Body of pancreas (tissue), 4 donors: ENCODE measurements around the gene LRRC23. TPM values are rescaled to one million over a fixed set of nuclear protein-coding genes. Genes with fewer than 3 reads are reported as not detected.
"Not testable (repeated sequence)": the region's sequence is repeated elsewhere in the genome, so short reads cannot be mapped to it uniquely, and the experiment has no call there.

ENCODE experiments used
- ATAC-seq: fragments of 150-250 bp; one replicate; pipeline ENCODE4 v1.9.1; 2016
- DNase-seq, 4 donors: peaks; one replicate each; pipeline ENCODE4 v3.0.0-alpha.2; 2019
- H3K27ac ChIP-seq, 4 donors: fragments of 200-600 bp; sonication (generic); 1 replicate in 3 of 4; 2 replicates in 1 of 4; pipeline versions ENCODE4 v1.5.1 to v1.6.1; 2016 to 2019; ENCODE audit warnings: mild to moderate bottlenecking in 1 of 4, mixed read lengths in 1 of 4, moderate library complexity in 1 of 4
- H3K27me3 ChIP-seq, 2 donors: fragments of 200-600 bp; sonication (generic); one replicate each; pipeline ENCODE4 v1.6.0; 2016; ENCODE audit warnings: mild to moderate bottlenecking in 1 of 2
- H3K36me3 ChIP-seq, 2 donors: fragments of 200-600 bp; sonication (generic); replicated peaks in 1 of 2; 2 replicates each; pipeline ENCODE4 v1.5.1; 2016; ENCODE audit warnings: low read depth in 2 of 2; ENCODE audit not compliant: insufficient read depth in 1 of 2
- H3K4me1 ChIP-seq: fragments of 200-600 bp; sonication (generic); one replicate; pipeline ENCODE4 v1.6.0; 2016
- H3K4me3 ChIP-seq, 2 donors: fragments of 200-600 bp; sonication (generic); 1 replicate in 1 of 2; 2 replicates in 1 of 2; pipeline ENCODE4 v1.5.1; 2016 to 2019
- H3K9me3 ChIP-seq, 3 donors: fragments of 200-600 bp; sonication (generic); 1 replicate in 2 of 3; 2 replicates in 1 of 3; pipeline ENCODE4 v1.5.1; 2016
- POLR2A ChIP-seq, 3 donors: fragments of 450-650 bp; IDR thresholded peaks; one replicate each; pipeline ENCODE4 v1.6.1; 2016; ENCODE audit warnings: antibody characterized with exemption in 3 of 3, mild to moderate bottlenecking in 2 of 3
- WGBS, 2 donors: methylation state at CpG; one replicate each; pipeline ENCODE4 v1.1.5; 2017; 5-methylcytosine and 5-hydroxymethylcytosine counted together
- intact Hi-C: fragments of 100-400 bp; cut with DNase I; formaldehyde crosslinking; loops from one replicate; pipeline ENCODE4 v1.15.1; 2023
- total RNA-seq, 2 donors: library from RNA; depleted of rRNA; stranded (reverse); fragments of >200 nt; gene quantifications; one replicate each; pipeline ENCODE4 v1.1.0, GENCODE V29; 2016
- TF ChIP-seq, protein P1 (sequence below), 7 experiments: fragments of 450-650 bp in 4 of 7; fragments of 200-600 bp in 3 of 7; sonication (generic) in 3 of 7; IDR thresholded peaks; one replicate each; pipeline ENCODE4 v1.5.1; 2016 to 2019; ENCODE audit warnings: antibody characterized with exemption in 7 of 7

LRRC23 gene
- total RNA-seq, 2 donors from 2014 or later = 7.0 to 21.1 TPM

- Histone ChIP-seq H3K4me1 (peaks cover 47% of the 10 kb centered on the region), H3K27ac (peak overlapping the region in 3 of 4 donors; percentile 20 to 96 (median 83)), H3K36me3 (peaks cover 0 to 4% of the 10 kb centered on the region in 2 donors), H3K4me3 (no peak overlapping the region), H3K27me3 (no peaks in the 10 kb centered on the region), H3K9me3 (no peaks in the 10 kb centered on the region)
- DNase-seq = peak; percentile 86 to 90 (median 88)
- TF ChIP-seq POLR2A (IDR thresholded peaks at IDR 0.05) = no peak
- TF ChIP-seq, protein P1, sequence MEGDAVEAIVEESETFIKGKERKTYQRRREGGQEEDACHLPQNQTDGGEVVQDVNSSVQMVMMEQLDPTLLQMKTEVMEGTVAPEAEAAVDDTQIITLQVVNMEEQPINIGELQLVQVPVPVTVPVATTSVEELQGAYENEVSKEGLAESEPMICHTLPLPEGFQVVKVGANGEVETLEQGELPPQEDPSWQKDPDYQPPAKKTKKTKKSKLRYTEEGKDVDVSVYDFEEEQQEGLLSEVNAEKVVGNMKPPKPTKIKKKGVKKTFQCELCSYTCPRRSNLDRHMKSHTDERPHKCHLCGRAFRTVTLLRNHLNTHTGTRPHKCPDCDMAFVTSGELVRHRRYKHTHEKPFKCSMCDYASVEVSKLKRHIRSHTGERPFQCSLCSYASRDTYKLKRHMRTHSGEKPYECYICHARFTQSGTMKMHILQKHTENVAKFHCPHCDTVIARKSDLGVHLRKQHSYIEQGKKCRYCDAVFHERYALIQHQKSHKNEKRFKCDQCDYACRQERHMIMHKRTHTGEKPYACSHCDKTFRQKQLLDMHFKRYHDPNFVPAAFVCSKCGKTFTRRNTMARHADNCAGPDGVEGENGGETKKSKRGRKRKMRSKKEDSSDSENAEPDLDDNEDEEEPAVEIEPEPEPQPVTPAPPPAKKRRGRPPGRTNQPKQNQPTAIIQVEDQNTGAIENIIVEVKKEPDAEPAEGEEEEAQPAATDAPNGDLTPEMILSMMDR (IDR thresholded peaks at IDR 0.05) = peak; percentile 86 to 95 (median 92)
- WGBS, 2 donors = 23 to 27% methylated on average over 12 of the region's 12 CpGs
- intact Hi-C loops = no loop called here
- ATAC-seq = peak; percentile 25
Observed at GRCh38 chr12:6869049-6870021, 35.3 kb upstream of the LRRC23 start.

- ATAC-seq, intact Hi-C loops, H3K27ac ChIP-seq, H3K36me3 ChIP-seq, DNase-seq, H3K9me3 ChIP-seq, H3K27me3 ChIP-seq, H3K4me3 ChIP-seq: not testable (repeated sequence)
- peaks cover 47% of the 10 kb centered on the region for H3K4me1 ChIP-seq
- 54% methylated on average over 4 of the region's 4 CpGs for WGBS, 2 donors
Observed at GRCh38 chr12:6870304-6870703, 34.3 kb upstream of the LRRC23 start.

- H3K27ac ChIP-seq = peak overlapping the region in 2 of 4 donors; percentile 54 to 82
- WGBS, 2 donors = 59 to 69% methylated on average over 3 to 12 of the region's 12 CpGs
- no peaks in the 10 kb centered on the region for H3K9me3 ChIP-seq
- H3K27me3 ChIP-seq = no peaks in the 10 kb centered on the region
- TF ChIP-seq, protein P1 (IDR thresholded peaks at IDR 0.05) = no peak
- peak in 1 of 3 donors; percentile 7 for TF ChIP-seq POLR2A (IDR thresholded peaks at IDR 0.05)
- intact Hi-C loops = no loop called here
- peaks cover 0 to 4% of the 10 kb centered on the region in 2 donors for H3K36me3 ChIP-seq
- peaks cover 47% of the 10 kb centered on the region for H3K4me1 ChIP-seq
- H3K4me3 ChIP-seq = no peak overlapping the region
- DNase-seq = no peak
- no peak for ATAC-seq
Observed at GRCh38 chr12:6871052-6871957, 33.3 kb upstream of the LRRC23 start.

GRCh38 chr12:6872073-6873048 lies 32.3 kb upstream of the LRRC23 start:
- H3K4me3 ChIP-seq = peak overlapping the region; percentile 20 to 75
- peaks cover 40% of the 10 kb centered on the region for H3K4me1 ChIP-seq
- peak; percentile 69 for ATAC-seq
- TF ChIP-seq POLR2A (IDR thresholded peaks at IDR 0.05) = no peak
- TF ChIP-seq, protein P1 (IDR thresholded peaks at IDR 0.05) = peak; percentile 89 to 98 (median 94)
- H3K27me3 ChIP-seq = no peaks in the 10 kb centered on the region
- H3K9me3 ChIP-seq = no peaks in the 10 kb centered on the region
- DNase-seq = peak; percentile 82 to 87 (median 84)
- intact Hi-C loops = no loop called here
- WGBS, 2 donors = 0 to 1% methylated on average over 10 to 40 of the region's 40 CpGs
- H3K36me3 ChIP-seq = peaks cover 0 to 4% of the 10 kb centered on the region in 2 donors
- H3K27ac ChIP-seq = peak overlapping the region; percentile 8 to 82 (median 68)
